ENCODE data around the gene KLF3. TPM values are rescaled to one million over a fixed set of nuclear protein-coding genes. Genes with fewer than 3 reads are reported as not detected.

KLF3 gene
- polyA plus RNA-seq, 1 donor from 2014 or later: 12.3 TPM

DNA sequence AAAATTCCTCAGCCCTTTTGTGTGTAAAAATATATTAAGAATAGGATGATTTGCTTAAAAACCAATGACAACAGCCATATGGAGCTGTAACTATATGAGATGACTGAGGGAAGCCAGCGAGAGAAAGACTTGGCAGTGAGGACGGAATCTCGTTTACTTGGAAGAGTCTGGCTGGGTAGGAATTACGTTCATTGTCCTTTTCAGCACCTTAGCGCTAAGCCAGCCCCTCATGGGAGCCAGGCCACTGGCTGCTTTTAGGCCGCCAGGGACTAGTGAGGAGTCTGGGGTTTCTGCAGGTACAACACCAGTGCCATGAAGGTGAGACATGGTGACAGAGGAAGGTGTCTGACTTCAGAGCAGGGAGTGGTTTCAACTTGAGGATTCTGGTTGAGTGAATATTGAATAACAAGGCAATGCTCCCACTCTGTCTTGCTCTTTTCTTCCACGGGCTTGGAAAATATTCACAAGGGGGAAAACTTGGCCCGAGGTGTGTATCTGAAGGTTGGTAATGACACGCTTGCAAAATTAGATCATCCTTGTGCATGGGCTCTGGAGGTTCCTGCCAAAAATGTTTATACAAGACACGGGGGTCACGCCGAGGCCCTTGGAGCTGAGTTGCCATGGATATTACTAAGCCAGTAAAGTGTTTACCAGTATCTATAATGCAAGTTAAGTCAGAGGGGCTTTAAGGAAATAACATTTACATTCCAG is 17.4 kb downstream of the KLF3 start:
- Histone ChIP-seq H3K27ac (ENCODE audit: low read length) (no peak overlapping the region), H4K20me1 (ENCODE audit: insufficient read depth) (no peaks in the 10 kb centered on the region), H3K79me2 (replicated peaks; ENCODE audit: insufficient read depth, low read length) (peaks cover 3% of the 10 kb centered on the region)

DNA sequence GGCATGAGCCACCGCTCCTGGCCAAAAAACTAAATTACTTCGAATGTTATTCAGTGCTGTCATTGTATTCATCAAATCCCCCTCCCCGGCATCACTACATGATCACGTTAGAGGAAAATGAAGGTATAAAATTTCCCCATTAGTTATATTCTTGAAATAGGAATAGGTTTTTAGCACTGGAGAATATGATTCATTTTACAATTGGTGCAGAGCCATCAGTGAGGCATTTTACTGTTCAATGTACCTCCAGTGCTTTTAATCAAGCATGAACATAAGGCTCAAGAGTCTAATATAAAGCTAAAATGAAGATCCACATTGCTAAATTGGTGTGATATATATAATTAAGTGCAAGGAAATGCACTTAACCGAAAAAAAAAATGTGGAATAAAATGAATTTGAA is 18.3 kb downstream of the KLF3 start:
- Histone ChIP-seq H4K20me1 (ENCODE audit: insufficient read depth) (no peaks in the 10 kb centered on the region), H2AFZ (ENCODE audit: low read depth, low read length) (no peak overlapping the region), H3K9me2 (ENCODE audit: insufficient read depth, low read length) (no peaks in the 10 kb centered on the region), H3K4me2 (ENCODE audit: low read length) (no peak overlapping the region), H3F3A (ENCODE audit: insufficient read depth, low read length, poor library complexity, severe bottlenecking) (no peaks in the 10 kb centered on the region), H3K9ac (ENCODE audit: low read length) (no peak overlapping the region), H3K27me3 (ENCODE audit: insufficient read depth, low read depth, low read length) (no peaks in the 10 kb centered on the region), H3K79me2 (replicated peaks; ENCODE audit: insufficient read depth, low read length) (peaks cover 3% of the 10 kb centered on the region), H3K27ac (ENCODE audit: low read length) (no peak overlapping the region), H3K4me3 (ENCODE audit: low read length) (no peak overlapping the region), H3K9me3 (ENCODE audit: low read length) (no peaks in the 10 kb centered on the region), H3K36me3 (ENCODE audit: insufficient read depth, low read length) (no peaks in the 10 kb centered on the region)
- TF ChIP-seq POLR2AphosphoS5 (IDR thresholded peaks at IDR 0.05): no peak
- TF ChIP-seq, protein P1, sequence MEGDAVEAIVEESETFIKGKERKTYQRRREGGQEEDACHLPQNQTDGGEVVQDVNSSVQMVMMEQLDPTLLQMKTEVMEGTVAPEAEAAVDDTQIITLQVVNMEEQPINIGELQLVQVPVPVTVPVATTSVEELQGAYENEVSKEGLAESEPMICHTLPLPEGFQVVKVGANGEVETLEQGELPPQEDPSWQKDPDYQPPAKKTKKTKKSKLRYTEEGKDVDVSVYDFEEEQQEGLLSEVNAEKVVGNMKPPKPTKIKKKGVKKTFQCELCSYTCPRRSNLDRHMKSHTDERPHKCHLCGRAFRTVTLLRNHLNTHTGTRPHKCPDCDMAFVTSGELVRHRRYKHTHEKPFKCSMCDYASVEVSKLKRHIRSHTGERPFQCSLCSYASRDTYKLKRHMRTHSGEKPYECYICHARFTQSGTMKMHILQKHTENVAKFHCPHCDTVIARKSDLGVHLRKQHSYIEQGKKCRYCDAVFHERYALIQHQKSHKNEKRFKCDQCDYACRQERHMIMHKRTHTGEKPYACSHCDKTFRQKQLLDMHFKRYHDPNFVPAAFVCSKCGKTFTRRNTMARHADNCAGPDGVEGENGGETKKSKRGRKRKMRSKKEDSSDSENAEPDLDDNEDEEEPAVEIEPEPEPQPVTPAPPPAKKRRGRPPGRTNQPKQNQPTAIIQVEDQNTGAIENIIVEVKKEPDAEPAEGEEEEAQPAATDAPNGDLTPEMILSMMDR (IDR thresholded peaks at IDR 0.05; ENCODE audit: poor library complexity, severe bottlenecking): no peak
- TF ChIP-seq, protein P2, sequence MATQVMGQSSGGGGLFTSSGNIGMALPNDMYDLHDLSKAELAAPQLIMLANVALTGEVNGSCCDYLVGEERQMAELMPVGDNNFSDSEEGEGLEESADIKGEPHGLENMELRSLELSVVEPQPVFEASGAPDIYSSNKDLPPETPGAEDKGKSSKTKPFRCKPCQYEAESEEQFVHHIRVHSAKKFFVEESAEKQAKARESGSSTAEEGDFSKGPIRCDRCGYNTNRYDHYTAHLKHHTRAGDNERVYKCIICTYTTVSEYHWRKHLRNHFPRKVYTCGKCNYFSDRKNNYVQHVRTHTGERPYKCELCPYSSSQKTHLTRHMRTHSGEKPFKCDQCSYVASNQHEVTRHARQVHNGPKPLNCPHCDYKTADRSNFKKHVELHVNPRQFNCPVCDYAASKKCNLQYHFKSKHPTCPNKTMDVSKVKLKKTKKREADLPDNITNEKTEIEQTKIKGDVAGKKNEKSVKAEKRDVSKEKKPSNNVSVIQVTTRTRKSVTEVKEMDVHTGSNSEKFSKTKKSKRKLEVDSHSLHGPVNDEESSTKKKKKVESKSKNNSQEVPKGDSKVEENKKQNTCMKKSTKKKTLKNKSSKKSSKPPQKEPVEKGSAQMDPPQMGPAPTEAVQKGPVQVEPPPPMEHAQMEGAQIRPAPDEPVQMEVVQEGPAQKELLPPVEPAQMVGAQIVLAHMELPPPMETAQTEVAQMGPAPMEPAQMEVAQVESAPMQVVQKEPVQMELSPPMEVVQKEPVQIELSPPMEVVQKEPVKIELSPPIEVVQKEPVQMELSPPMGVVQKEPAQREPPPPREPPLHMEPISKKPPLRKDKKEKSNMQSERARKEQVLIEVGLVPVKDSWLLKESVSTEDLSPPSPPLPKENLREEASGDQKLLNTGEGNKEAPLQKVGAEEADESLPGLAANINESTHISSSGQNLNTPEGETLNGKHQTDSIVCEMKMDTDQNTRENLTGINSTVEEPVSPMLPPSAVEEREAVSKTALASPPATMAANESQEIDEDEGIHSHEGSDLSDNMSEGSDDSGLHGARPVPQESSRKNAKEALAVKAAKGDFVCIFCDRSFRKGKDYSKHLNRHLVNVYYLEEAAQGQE (IDR thresholded peaks at IDR 0.05; ENCODE audit: borderline replicate concordance): no peak
- no peak for TF ChIP-seq MXI1 (conservative IDR thresholded peaks at IDR 0.05; ENCODE audit: poor library complexity, severe bottlenecking)
- TF ChIP-seq SMC3 (conservative IDR thresholded peaks at IDR 0.05; ENCODE audit: poor library complexity): no peak
- TF ChIP-seq RAD21 (conservative IDR thresholded peaks at IDR 0.05): no peak
- no peak for TF ChIP-seq EP300 (conservative IDR thresholded peaks at IDR 0.05; ENCODE audit: poor library complexity, severe bottlenecking)
- no peak for TF ChIP-seq EZH2 (IDR thresholded peaks at IDR 0.05; ENCODE audit: borderline replicate concordance, insufficient read depth, low read length, poor library complexity, severe bottlenecking)
- no peak for TF ChIP-seq TAF1 (IDR thresholded peaks at IDR 0.05; ENCODE audit: low read depth)

More for the DNA sequence above, 17.4 kb downstream of the KLF3 start:
- Histone ChIP-seq H3F3A (ENCODE audit: insufficient read depth, low read length, poor library complexity, severe bottlenecking) (no peaks in the 10 kb centered on the region), H3K4me3 (ENCODE audit: low read length) (no peak overlapping the region), H3K9me2 (ENCODE audit: insufficient read depth, low read length) (no peaks in the 10 kb centered on the region), H3K9ac (ENCODE audit: low read length) (no peak overlapping the region), H3K36me3 (ENCODE audit: insufficient read depth, low read length) (no peaks in the 10 kb centered on the region), H3K9me3 (ENCODE audit: low read length) (no peaks in the 10 kb centered on the region), H2AFZ (ENCODE audit: low read depth, low read length) (no peak overlapping the region), H3K27me3 (ENCODE audit: insufficient read depth, low read depth, low read length) (no peaks in the 10 kb centered on the region), H3K4me2 (ENCODE audit: low read length) (no peak overlapping the region)
- TF ChIP-seq, protein P1 (IDR thresholded peaks at IDR 0.05; ENCODE audit: poor library complexity, severe bottlenecking): no peak
- no peak for TF ChIP-seq RAD21 (conservative IDR thresholded peaks at IDR 0.05)
- TF ChIP-seq, protein P2 (IDR thresholded peaks at IDR 0.05; ENCODE audit: borderline replicate concordance): no peak
- TF ChIP-seq EP300 (conservative IDR thresholded peaks at IDR 0.05; ENCODE audit: poor library complexity, severe bottlenecking): no peak
- no peak for TF ChIP-seq POLR2AphosphoS5 (IDR thresholded peaks at IDR 0.05)
- no peak for TF ChIP-seq SMC3 (conservative IDR thresholded peaks at IDR 0.05; ENCODE audit: poor library complexity)
- TF ChIP-seq EZH2 (IDR thresholded peaks at IDR 0.05; ENCODE audit: borderline replicate concordance, insufficient read depth, low read length, poor library complexity, severe bottlenecking): no peak
- TF ChIP-seq MXI1 (conservative IDR thresholded peaks at IDR 0.05; ENCODE audit: poor library complexity, severe bottlenecking): no peak
- TF ChIP-seq TAF1 (IDR thresholded peaks at IDR 0.05; ENCODE audit: low read depth): no peak

All from neural cell (in vitro differentiated cells).